ENCODE results near the gene SPTBN4.
"Not testable (repeated sequence)": the region's sequence is repeated elsewhere in the genome, so short reads cannot be mapped to it uniquely, and the experiment has no call there.

SPTBN4 gene

GRCh38 chr19:40510526-40511115 lies 43.8 kb downstream of the SPTBN4 start:
- DNase-seq: no peak

GRCh38 chr19:40511487-40511886 lies 44.7 kb downstream of the SPTBN4 start:
- no peak for DNase-seq

GRCh38 chr19:40512110-40512472 lies 45.3 kb downstream of the SPTBN4 start:
- DNase-seq: no peak

GRCh38 chr19:40512473-40513344 lies 45.9 kb downstream of the SPTBN4 start:
- no peak for DNase-seq

- DNase-seq: no peak
Measured at GRCh38 chr19:40513345-40513678, 46.5 kb downstream of the SPTBN4 start.

- DNase-seq: no peak
Measured at GRCh38 chr19:40513741-40514315, 47.0 kb downstream of the SPTBN4 start.

GRCh38 chr19:40517248-40517647 lies 50.4 kb downstream of the SPTBN4 start:
- no peak for DNase-seq

GRCh38 chr19:40519352-40520322 lies 52.8 kb downstream of the SPTBN4 start:
- peak; percentile 52 for DNase-seq

- peak; percentile 26 for DNase-seq
Measured at GRCh38 chr19:40521276-40521675, 54.5 kb downstream of the SPTBN4 start.

GRCh38 chr19:40521900-40522299 lies 55.1 kb downstream of the SPTBN4 start:
- not testable (repeated sequence) for DNase-seq

GRCh38 chr19:40523322-40524047 lies 56.7 kb downstream of the SPTBN4 start:
- peak; percentile 49 for DNase-seq

GRCh38 chr19:40524133-40524549 lies 57.3 kb downstream of the SPTBN4 start:
- DNase-seq: no peak

GRCh38 chr19:40524655-40525054 lies 57.9 kb downstream of the SPTBN4 start:
- no peak for DNase-seq

GRCh38 chr19:40525234-40526051 lies 58.6 kb downstream of the SPTBN4 start:
- no peak for DNase-seq

GRCh38 chr19:40528078-40528477 lies 61.3 kb downstream of the SPTBN4 start:
- no peak for DNase-seq

GRCh38 chr19:40528533-40529092 lies 61.8 kb downstream of the SPTBN4 start:
- no peak for DNase-seq

GRCh38 chr19:40529093-40529954 lies 62.5 kb downstream of the SPTBN4 start:
- peak; percentile 73 for DNase-seq

GRCh38 chr19:40530091-40530901 lies 63.5 kb downstream of the SPTBN4 start:
- no peak for DNase-seq

GRCh38 chr19:40533508-40533907 lies 66.7 kb downstream of the SPTBN4 start:
- no peak for DNase-seq
